ENCODE results near the gene TRIM23.

The TRIM23 gene

DNA sequence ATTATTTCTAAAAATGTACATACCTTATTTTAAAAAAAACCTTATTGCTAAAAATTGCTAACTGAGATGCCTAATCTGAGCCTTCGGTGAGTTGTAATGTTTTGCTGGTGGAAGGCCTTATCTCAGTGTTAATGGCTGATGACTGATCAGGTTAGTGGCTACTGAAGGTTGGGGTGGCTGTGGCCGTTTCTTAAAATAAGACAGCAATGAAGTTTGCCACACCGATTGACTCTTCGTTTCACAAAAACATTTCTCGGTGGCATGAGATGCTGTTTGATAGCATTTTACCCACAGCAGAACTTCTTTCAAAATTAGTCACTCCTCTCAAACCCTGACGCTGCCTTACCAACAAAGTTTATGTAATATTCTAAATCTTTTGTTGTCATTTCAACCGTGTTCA lies 75.9 kb downstream of the TRIM23 start:
- TF ChIP-seq, protein P1, sequence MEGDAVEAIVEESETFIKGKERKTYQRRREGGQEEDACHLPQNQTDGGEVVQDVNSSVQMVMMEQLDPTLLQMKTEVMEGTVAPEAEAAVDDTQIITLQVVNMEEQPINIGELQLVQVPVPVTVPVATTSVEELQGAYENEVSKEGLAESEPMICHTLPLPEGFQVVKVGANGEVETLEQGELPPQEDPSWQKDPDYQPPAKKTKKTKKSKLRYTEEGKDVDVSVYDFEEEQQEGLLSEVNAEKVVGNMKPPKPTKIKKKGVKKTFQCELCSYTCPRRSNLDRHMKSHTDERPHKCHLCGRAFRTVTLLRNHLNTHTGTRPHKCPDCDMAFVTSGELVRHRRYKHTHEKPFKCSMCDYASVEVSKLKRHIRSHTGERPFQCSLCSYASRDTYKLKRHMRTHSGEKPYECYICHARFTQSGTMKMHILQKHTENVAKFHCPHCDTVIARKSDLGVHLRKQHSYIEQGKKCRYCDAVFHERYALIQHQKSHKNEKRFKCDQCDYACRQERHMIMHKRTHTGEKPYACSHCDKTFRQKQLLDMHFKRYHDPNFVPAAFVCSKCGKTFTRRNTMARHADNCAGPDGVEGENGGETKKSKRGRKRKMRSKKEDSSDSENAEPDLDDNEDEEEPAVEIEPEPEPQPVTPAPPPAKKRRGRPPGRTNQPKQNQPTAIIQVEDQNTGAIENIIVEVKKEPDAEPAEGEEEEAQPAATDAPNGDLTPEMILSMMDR (IDR thresholded peaks at IDR 0.05; ENCODE audit: insufficient read depth, low read length, poor library complexity, severe bottlenecking): no peak
- Histone ChIP-seq H3K36me3 (ENCODE audit: control insufficient read depth, insufficient read depth, low read length) (no peaks in the 10 kb centered on the region; the same call in 1 of the 2 replicates), H3K27me3 (replicated peaks; ENCODE audit: control insufficient read depth, insufficient read depth, low read length) (no peaks in the 10 kb centered on the region), H3K4me3 (replicated peaks; ENCODE audit: low read depth, low read length) (no peak overlapping the region)
- no peak for DNase-seq (ENCODE audit: extremely low read depth, insufficient read length)

DNA sequence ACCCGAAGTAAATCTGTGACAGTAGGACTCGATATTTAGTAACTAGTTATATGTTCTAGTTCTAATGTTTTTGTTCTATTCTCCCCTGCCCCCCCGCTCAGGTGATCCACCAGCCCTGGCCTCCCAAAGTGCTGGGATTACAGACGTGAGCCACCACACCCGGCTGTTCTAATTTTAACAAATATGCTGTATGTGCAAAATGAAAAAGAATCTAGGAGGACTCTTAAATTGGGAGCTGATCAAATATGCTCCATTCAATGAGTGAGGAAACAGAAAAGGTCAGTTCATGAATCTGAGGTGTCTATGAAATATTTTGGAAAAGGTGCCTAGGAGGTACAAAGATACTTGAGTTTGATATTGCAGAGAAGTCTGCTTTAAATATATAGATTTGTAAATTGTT lies 78.0 kb downstream of the TRIM23 start:
- H3K27me3 ChIP-seq (replicated peaks; ENCODE audit: control insufficient read depth, insufficient read depth, low read length): no peaks in the 10 kb centered on the region
- H3K4me3 ChIP-seq (replicated peaks; ENCODE audit: low read depth, low read length): no peak overlapping the region
- DNase-seq (ENCODE audit: extremely low read depth, insufficient read length): no peak
- no peaks in the 10 kb centered on the region; the same call in 1 of the 2 replicates for H3K36me3 ChIP-seq (ENCODE audit: control insufficient read depth, insufficient read depth, low read length)
- TF ChIP-seq, protein P1 (IDR thresholded peaks at IDR 0.05; ENCODE audit: insufficient read depth, low read length, poor library complexity, severe bottlenecking): no peak

DNA sequence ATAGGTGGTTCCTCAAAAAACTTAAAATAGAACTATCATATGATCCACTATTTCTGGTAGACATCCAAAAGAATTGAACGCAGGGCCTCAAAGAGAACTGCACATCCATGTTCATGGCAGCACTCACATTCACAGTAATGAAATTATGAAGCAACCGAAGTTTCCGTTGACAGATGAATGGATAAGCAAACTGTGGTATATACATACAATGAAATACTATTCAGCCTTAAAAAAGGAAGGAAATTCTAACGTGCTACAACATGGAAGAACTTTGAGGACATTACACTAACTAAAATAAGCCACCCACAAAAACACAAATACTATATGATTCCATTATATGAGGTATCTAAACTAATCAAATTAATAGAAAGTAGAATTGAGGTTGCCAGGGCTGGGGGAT lies 79.7 kb downstream of the TRIM23 start:
- Histone ChIP-seq H3K27me3 (replicated peaks; ENCODE audit: control insufficient read depth, insufficient read depth, low read length) (no peaks in the 10 kb centered on the region), H3K36me3 (ENCODE audit: control insufficient read depth, insufficient read depth, low read length) (no peaks in the 10 kb centered on the region; the same call in none of the 2 replicates), H3K4me3 (replicated peaks; ENCODE audit: low read depth, low read length) (no peak overlapping the region)
- TF ChIP-seq, protein P1 (IDR thresholded peaks at IDR 0.05; ENCODE audit: insufficient read depth, low read length, poor library complexity, severe bottlenecking): no peak
- no peak for DNase-seq (ENCODE audit: extremely low read depth, insufficient read length)

DNA sequence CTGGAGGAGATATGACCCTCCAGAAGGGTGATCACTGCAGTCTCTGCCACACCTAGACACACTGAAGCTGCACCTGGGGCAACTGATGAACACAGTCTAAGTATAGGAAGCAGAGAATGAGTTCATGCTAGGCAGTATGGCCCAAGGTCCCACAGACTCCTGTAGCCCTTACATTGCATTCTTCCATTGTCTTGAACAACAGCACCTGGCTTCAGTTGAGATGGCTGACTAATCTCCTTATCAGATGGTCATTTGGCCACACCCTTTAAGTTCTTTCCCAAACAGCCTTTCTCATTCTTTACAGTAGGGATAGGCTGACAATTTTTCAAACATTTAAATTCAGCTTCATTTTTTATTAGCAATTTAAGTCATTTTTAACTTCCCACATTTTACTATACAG lies 84.3 kb downstream of the TRIM23 start:
- Histone ChIP-seq H3K4me3 (replicated peaks; ENCODE audit: low read depth, low read length) (no peak overlapping the region), H3K36me3 (ENCODE audit: control insufficient read depth, insufficient read depth, low read length) (no peaks in the 10 kb centered on the region; the same call in none of the 2 replicates), H3K27me3 (replicated peaks; ENCODE audit: control insufficient read depth, insufficient read depth, low read length) (no peaks in the 10 kb centered on the region)
- TF ChIP-seq, protein P1 (IDR thresholded peaks at IDR 0.05; ENCODE audit: insufficient read depth, low read length, poor library complexity, severe bottlenecking): no peak
- no peak for DNase-seq (ENCODE audit: extremely low read depth, insufficient read length)

Data from GM06990 (cell line).